ENCODE results near the gene WFDC5.

- TF ChIP-seq CTCF (conservative IDR thresholded peaks at IDR 0.05; ENCODE audit: low read length): no peak
- no peak for TF ChIP-seq EZH2phosphoT487 (IDR thresholded peaks at IDR 0.05; ENCODE audit: borderline replicate concordance, low read depth, low read length)
These were observed 24.5 kb downstream of the WFDC5 start for GRCh38 chr20:45090481-45090880.
